Suprapubic skin (tissue), 4 donors: ENCODE measurements around the gene ANKRD28.

Experiments
- CTCF ChIP-seq, 2 donors: fragments of 200-600 bp in 1 of 2; fragments of 450-650 bp in 1 of 2; sonication (generic) in 1 of 2; IDR thresholded peaks; one replicate each; pipeline ENCODE4 v1.5.1; 2016 to 2019; ENCODE audit warnings: antibody characterized with exemption in 2 of 2, mild to moderate bottlenecking in 1 of 2, moderate library complexity in 1 of 2
- EP300 ChIP-seq: sonication (generic); formaldehyde crosslinking; IDR thresholded peaks from one replicate; pipeline ENCODE4 v1.6.1; 2017; ENCODE audit warnings: antibody characterized with exemption
- POLR2A ChIP-seq, 2 donors: fragments of 450-650 bp; IDR thresholded peaks; one replicate each; pipeline ENCODE4 v1.6.1; 2017; ENCODE audit warnings: antibody characterized with exemption in 2 of 2, mild to moderate bottlenecking in 2 of 2, moderate library complexity in 2 of 2
- POLR2AphosphoS5 ChIP-seq, 3 donors: sonication (generic); formaldehyde crosslinking; IDR thresholded peaks; one replicate each; pipeline ENCODE4 v1.6.1; 2017; ENCODE audit warnings: antibody characterized with exemption in 3 of 3

- TF ChIP-seq POLR2A (IDR thresholded peaks at IDR 0.05) (no peak), CTCF (IDR thresholded peaks at IDR 0.05) (no peak), EP300 (no peak), POLR2AphosphoS5 (IDR thresholded peaks at IDR 0.05) (no peak)
These were observed 140.8 kb downstream of the ANKRD28 start for GRCh38 chr3:15657016-15657415.
